ENCODE data around the gene TIMM10. TPM values are rescaled to one million over a fixed set of nuclear protein-coding genes. Genes with fewer than 3 reads are reported as not detected.

TIMM10 gene
- total RNA-seq, 1 experiment from 2014 or later = 152 TPM

DNA sequence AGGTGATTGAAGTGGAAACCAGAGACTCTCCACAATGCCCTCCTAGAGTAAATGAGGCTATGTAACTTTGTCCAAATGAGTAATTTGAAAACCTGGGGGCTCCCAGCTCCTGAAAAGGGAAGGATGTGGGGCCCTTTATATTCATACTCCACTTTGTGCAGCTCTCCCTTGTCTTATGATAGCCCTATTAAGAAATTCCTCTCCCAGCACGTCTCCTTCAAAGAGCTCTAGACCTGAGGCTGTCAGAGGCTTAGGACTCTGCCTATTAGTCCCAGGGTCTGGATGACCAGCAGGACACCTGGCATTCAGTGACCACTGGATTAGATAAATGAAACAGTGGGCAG is 17.1 kb downstream of the TIMM10 start:
- in situ Hi-C loops (cut with HindIII; ENCODE audit: low pct_unique_long_range_greater_than_20kb, low sequenced_read_pairs) (no loop called here), intact Hi-C loops (cut with micrococcal nuclease; ENCODE audit: unreplicated experiment) (no loop called here)
- H3K36me3 ChIP-seq (ENCODE audit: control insufficient read depth, insufficient read depth, low read length) = no peaks in the 10 kb centered on the region
- no peaks in the 10 kb centered on the region for H3K4me1 ChIP-seq (ENCODE audit: control insufficient read depth, insufficient read depth, low read length)
- BruUV-seq (replicated peaks) = no TSS peak
- peaks cover 3% of the 10 kb centered on the region; the same call in 1 of the 2 replicates for H3K27me3 ChIP-seq (ENCODE audit: control insufficient read depth, insufficient read depth, low read length)
- DNase-seq (ENCODE audit: low read depth, low spot score) (no peak), ATAC-seq (no peak)
- ChIA-PET POLR2A (interaction anchor here (0.5 kb wide), 1 partner anchor 279 kb away, joined by 7 read pairs; no protein-coding TSS in a partner anchor), CTCF (interaction anchor here (1.0 kb wide), 1 partner anchor 22 kb away, joined by 3 read pairs; no protein-coding TSS in a partner anchor)
- no peaks in the 10 kb centered on the region for H3K9me3 ChIP-seq (ENCODE audit: control insufficient read depth, insufficient read depth, low read depth, low read length)
- no peak overlapping the region for H3K27ac ChIP-seq (ENCODE audit: low read length)
- H3K4me3 ChIP-seq (ENCODE audit: low read depth in 2 of 2, low read length in 2 of 2) = no peak overlapping the region
- TF ChIP-seq TCF7L2 (IDR thresholded peaks at IDR 0.05; ENCODE audit: low read depth, low read length) (no peak), SIN3A (IDR thresholded peaks at IDR 0.05; ENCODE audit: borderline replicate concordance, insufficient read depth, low read depth, low read length) (no peak), POLR2AphosphoS5 (IDR thresholded peaks at IDR 0.05; ENCODE audit: low read depth, low read length) (no peak)
- TF ChIP-seq, protein P1, sequence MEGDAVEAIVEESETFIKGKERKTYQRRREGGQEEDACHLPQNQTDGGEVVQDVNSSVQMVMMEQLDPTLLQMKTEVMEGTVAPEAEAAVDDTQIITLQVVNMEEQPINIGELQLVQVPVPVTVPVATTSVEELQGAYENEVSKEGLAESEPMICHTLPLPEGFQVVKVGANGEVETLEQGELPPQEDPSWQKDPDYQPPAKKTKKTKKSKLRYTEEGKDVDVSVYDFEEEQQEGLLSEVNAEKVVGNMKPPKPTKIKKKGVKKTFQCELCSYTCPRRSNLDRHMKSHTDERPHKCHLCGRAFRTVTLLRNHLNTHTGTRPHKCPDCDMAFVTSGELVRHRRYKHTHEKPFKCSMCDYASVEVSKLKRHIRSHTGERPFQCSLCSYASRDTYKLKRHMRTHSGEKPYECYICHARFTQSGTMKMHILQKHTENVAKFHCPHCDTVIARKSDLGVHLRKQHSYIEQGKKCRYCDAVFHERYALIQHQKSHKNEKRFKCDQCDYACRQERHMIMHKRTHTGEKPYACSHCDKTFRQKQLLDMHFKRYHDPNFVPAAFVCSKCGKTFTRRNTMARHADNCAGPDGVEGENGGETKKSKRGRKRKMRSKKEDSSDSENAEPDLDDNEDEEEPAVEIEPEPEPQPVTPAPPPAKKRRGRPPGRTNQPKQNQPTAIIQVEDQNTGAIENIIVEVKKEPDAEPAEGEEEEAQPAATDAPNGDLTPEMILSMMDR (IDR thresholded peaks at IDR 0.05) = no peak
- TF ChIP-seq, protein P2, sequence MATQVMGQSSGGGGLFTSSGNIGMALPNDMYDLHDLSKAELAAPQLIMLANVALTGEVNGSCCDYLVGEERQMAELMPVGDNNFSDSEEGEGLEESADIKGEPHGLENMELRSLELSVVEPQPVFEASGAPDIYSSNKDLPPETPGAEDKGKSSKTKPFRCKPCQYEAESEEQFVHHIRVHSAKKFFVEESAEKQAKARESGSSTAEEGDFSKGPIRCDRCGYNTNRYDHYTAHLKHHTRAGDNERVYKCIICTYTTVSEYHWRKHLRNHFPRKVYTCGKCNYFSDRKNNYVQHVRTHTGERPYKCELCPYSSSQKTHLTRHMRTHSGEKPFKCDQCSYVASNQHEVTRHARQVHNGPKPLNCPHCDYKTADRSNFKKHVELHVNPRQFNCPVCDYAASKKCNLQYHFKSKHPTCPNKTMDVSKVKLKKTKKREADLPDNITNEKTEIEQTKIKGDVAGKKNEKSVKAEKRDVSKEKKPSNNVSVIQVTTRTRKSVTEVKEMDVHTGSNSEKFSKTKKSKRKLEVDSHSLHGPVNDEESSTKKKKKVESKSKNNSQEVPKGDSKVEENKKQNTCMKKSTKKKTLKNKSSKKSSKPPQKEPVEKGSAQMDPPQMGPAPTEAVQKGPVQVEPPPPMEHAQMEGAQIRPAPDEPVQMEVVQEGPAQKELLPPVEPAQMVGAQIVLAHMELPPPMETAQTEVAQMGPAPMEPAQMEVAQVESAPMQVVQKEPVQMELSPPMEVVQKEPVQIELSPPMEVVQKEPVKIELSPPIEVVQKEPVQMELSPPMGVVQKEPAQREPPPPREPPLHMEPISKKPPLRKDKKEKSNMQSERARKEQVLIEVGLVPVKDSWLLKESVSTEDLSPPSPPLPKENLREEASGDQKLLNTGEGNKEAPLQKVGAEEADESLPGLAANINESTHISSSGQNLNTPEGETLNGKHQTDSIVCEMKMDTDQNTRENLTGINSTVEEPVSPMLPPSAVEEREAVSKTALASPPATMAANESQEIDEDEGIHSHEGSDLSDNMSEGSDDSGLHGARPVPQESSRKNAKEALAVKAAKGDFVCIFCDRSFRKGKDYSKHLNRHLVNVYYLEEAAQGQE (IDR thresholded peaks at IDR 0.05; ENCODE audit: insufficient read depth in 1 of 2, low read depth in 2 of 2, low read length in 1 of 2) = no peak

DNA sequence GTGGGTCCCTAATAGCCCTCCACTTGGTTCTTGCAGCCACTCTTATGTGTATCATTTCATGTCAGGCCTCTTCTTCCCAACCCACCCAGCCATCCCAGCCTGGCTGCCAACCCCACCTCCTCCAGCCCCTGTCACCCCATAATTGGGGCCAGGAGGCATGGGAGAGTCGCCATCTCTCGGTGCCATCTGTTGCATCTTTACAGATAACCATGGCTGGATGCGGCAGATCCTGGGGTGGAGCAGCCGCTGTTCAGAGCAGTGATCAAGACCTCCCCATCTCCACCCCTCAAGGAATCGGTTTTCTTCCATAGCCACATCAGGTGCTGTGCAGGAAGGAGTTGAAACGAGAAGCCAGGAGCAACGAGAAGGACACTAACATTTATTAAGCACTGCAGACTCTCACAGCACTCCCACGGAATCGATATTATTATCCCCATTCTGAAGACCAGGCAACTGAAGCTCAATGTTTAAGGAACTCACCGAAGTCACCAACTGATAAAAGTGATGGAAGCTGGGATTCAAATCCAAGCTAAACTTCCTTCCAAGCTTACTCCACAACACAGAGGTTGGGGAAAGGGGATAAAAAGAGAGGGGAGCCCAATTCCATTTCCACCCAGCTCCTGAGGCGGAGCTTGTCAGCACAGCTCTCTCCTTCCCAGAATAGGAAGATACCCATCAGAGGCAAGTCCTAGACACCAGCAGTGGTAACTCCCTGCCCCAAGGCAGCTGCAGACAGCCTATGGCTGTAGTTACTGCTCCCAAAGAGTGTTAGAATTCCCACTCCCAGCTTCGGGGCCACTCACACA is 17.7 kb downstream of the TIMM10 start:
- no peak overlapping the region for H3K27ac ChIP-seq (ENCODE audit: low read length)
- H3K9me3 ChIP-seq (ENCODE audit: control insufficient read depth, insufficient read depth, low read depth, low read length) = no peaks in the 10 kb centered on the region
- H3K36me3 ChIP-seq (ENCODE audit: control insufficient read depth, insufficient read depth, low read length) = no peaks in the 10 kb centered on the region
- no peaks in the 10 kb centered on the region for H3K4me1 ChIP-seq (ENCODE audit: control insufficient read depth, insufficient read depth, low read length)
- ChIA-PET POLR2A (interaction anchor here (0.5 kb wide), 1 partner anchor 280 kb away, joined by 7 read pairs; no protein-coding TSS in a partner anchor), CTCF (interaction anchor here (1.0 kb wide), 1 partner anchor 21 kb away, joined by 3 read pairs; no protein-coding TSS in a partner anchor)
- TF ChIP-seq SIN3A (IDR thresholded peaks at IDR 0.05; ENCODE audit: borderline replicate concordance, insufficient read depth, low read depth, low read length) = no peak
- no peak for TF ChIP-seq POLR2AphosphoS5 (IDR thresholded peaks at IDR 0.05; ENCODE audit: low read depth, low read length)
- TF ChIP-seq TCF7L2 (IDR thresholded peaks at IDR 0.05; ENCODE audit: low read depth, low read length) = no peak
- TF ChIP-seq, protein P1 (IDR thresholded peaks at IDR 0.05) = no peak
- TF ChIP-seq, protein P2 (IDR thresholded peaks at IDR 0.05; ENCODE audit: insufficient read depth in 1 of 2, low read depth in 2 of 2, low read length in 1 of 2) = no peak
- in situ Hi-C loops (cut with HindIII; ENCODE audit: low pct_unique_long_range_greater_than_20kb, low sequenced_read_pairs) (no loop called here), intact Hi-C loops (cut with micrococcal nuclease; ENCODE audit: unreplicated experiment) (no loop called here)
- no TSS peak for BruUV-seq (replicated peaks)
- peaks cover 3% of the 10 kb centered on the region; the same call in 1 of the 2 replicates for H3K27me3 ChIP-seq (ENCODE audit: control insufficient read depth, insufficient read depth, low read length)
- ATAC-seq = no peak
- H3K4me3 ChIP-seq (ENCODE audit: low read depth in 2 of 2, low read length in 2 of 2) = no peak overlapping the region
- DNase-seq (ENCODE audit: low read depth, low spot score) = no peak
